ENCODE data around the gene SPR. TPM values are rescaled to one million over a fixed set of nuclear protein-coding genes. Genes with fewer than 3 reads are reported as not detected.

SPR gene
- total and polyA plus RNA-seq, 3 donors from 2014 or later: 15.7 to 27.6 (median 21.7) TPM

DNA sequence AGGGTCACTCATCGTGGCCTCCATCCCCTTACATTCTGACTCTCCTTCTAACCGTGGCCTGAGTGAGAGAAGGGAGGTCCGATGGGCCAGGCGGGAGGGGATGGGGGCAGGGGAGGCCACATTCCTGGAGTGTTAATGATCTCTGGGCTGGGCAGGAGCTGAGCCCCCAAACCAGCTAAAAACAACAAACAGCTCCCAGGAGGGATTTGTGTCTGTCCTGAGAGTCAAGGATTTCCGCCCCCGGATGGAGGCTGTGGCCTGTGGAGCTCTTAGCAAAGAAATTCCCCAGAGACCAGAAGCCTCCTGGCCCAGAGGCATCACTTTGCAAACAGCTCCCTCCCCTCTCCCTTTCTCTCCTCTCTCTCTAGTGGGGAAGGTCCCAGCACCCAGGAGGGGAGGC, 53.6 kb downstream of the SPR start:
- no peak for TF ChIP-seq POLR2A (IDR thresholded peaks at IDR 0.05)
- TF ChIP-seq, protein P1, sequence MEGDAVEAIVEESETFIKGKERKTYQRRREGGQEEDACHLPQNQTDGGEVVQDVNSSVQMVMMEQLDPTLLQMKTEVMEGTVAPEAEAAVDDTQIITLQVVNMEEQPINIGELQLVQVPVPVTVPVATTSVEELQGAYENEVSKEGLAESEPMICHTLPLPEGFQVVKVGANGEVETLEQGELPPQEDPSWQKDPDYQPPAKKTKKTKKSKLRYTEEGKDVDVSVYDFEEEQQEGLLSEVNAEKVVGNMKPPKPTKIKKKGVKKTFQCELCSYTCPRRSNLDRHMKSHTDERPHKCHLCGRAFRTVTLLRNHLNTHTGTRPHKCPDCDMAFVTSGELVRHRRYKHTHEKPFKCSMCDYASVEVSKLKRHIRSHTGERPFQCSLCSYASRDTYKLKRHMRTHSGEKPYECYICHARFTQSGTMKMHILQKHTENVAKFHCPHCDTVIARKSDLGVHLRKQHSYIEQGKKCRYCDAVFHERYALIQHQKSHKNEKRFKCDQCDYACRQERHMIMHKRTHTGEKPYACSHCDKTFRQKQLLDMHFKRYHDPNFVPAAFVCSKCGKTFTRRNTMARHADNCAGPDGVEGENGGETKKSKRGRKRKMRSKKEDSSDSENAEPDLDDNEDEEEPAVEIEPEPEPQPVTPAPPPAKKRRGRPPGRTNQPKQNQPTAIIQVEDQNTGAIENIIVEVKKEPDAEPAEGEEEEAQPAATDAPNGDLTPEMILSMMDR (IDR thresholded peaks at IDR 0.05): no peak
- DNase-seq: no peak
- intact Hi-C loops (cut with DNase I; ENCODE audit: low total_unique reads): no loop called here
- H3K27me3 ChIP-seq: no peaks in the 10 kb centered on the region
- H3K9me3 ChIP-seq: no peaks in the 10 kb centered on the region
- H3K4me1 ChIP-seq: peaks cover 3% of the 10 kb centered on the region
- 53 to 64% methylated on average over 3 to 6 of the region's 6 CpGs for WGBS, 2 donors
- H3K36me3 ChIP-seq (ENCODE audit: low read depth, missing control alignments): no peaks in the 10 kb centered on the region
- H3K27ac ChIP-seq: no peak overlapping the region
- H3K4me3 ChIP-seq: no peak overlapping the region

Other genes with a start within 250 kb of the SPR start
- 10 to 100 TPM; 27.7 to 45.2 TPM for gene EXOC6B, start 61.4 kb upstream of the SPR start, total RNA-seq
- gene EXOC6B, start 61.4 kb upstream of the SPR start, polyA plus RNA-seq (ENCODE audit: insufficient read depth, low read depth, low replicate concordance): 31.7 TPM
- 10 to 100 TPM; 11.3 to 13.2 TPM for gene EMX1, start 30.1 kb downstream of the SPR start, total RNA-seq
- gene EMX1, start 30.1 kb downstream of the SPR start, polyA plus RNA-seq (ENCODE audit: insufficient read depth, low read depth, low replicate concordance): 4.5 TPM
- 10 to 100 TPM; 25.4 to 32.2 TPM for gene SFXN5, start 184.3 kb downstream of the SPR start, total RNA-seq
- gene SFXN5, start 184.3 kb downstream of the SPR start, polyA plus RNA-seq (ENCODE audit: insufficient read depth, low read depth, low replicate concordance): 24.0 TPM
- gene RAB11FIP5, start 225.5 kb downstream of the SPR start, total RNA-seq: 100 to 1,000 TPM; 108 to 168 TPM
- 332 TPM for gene RAB11FIP5, start 225.5 kb downstream of the SPR start, polyA plus RNA-seq (ENCODE audit: insufficient read depth, low read depth, low replicate concordance)

Data from testis (tissue), 3 donors.